ENCODE measurements around the gene LYSMD1.

LYSMD1 gene

GRCh38 chr1:151135433-151136385 is 30.0 kb downstream of the LYSMD1 start:
- Mint-ChIP-seq H3K4me1 (ENCODE audit: low read depth) (peaks cover 12% of the 10 kb centered on the region), H3K27me3 (no peaks in the 10 kb centered on the region), H3K36me3 (ENCODE audit: low read depth) (no peaks in the 10 kb centered on the region), H3K27ac (no peak overlapping the region), H3K4me3 (no peak overlapping the region), H3K9me3 (no peaks in the 10 kb centered on the region)

- no peaks in the 10 kb centered on the region for H3K9me3 Mint-ChIP-seq
- H3K27ac Mint-ChIP-seq, result no peak overlapping the region
- no peaks in the 10 kb centered on the region for H3K27me3 Mint-ChIP-seq
- no peaks in the 10 kb centered on the region for H3K36me3 Mint-ChIP-seq (ENCODE audit: low read depth)
- no peak overlapping the region for H3K4me3 Mint-ChIP-seq
- peaks cover 15% of the 10 kb centered on the region for H3K4me1 Mint-ChIP-seq (ENCODE audit: low read depth)
These were observed 30.7 kb downstream of the LYSMD1 start for GRCh38 chr1:151134991-151135390.

GRCh38 chr1:151134396-151134795 is 31.3 kb downstream of the LYSMD1 start:
- no peak overlapping the region for H3K27ac Mint-ChIP-seq
- H3K4me1 Mint-ChIP-seq (ENCODE audit: low read depth), result peaks cover 15% of the 10 kb centered on the region
- H3K4me3 Mint-ChIP-seq, result no peak overlapping the region
- no peaks in the 10 kb centered on the region for H3K9me3 Mint-ChIP-seq
- no peaks in the 10 kb centered on the region for H3K36me3 Mint-ChIP-seq (ENCODE audit: low read depth)
- H3K27me3 Mint-ChIP-seq, result no peaks in the 10 kb centered on the region

DNA sequence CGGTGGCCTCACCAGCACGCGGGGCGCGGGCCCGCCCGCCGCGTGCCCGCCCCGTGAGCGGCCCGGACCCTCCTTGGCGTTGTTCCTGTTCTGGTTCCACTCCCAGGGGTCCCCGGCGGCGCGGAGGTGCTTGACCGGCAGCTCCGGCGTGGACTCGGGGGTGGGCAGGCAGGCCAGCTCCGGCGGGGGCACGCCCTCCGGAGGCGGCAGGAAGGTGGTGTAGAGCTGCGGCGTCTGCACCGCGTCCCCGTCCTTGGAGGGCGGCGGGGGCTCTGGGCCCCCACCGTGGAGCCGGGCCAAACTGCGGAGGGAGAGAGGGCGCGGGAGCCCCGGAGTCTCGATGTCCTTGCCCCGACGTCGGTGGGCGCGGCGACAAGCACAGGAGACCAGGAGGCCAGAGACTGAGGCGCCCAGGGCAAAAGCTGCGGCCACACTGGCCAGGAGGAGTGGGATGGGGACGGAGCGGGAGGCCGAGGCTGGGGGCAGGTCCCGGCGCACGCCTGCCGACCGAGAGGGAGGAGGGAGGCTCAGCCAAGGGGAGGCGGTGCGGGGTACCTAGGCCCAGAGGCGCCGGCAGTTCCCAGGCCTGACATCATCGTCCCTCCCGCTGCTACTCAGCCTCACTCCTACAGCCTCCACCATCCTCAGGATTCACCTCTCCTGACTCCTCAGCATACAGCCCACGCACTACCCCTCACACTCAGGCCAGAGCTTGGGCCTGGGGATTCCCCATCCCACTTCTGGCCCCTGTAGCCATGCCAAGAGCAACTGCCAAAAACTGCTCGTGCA is 32.5 kb downstream of the LYSMD1 start:
- H3K9me3 Mint-ChIP-seq, result no peaks in the 10 kb centered on the region
- no peaks in the 10 kb centered on the region for H3K36me3 Mint-ChIP-seq (ENCODE audit: low read depth)
- no peak overlapping the region for H3K4me3 Mint-ChIP-seq
- no peaks in the 10 kb centered on the region for H3K27me3 Mint-ChIP-seq
- peaks cover 15% of the 10 kb centered on the region for H3K4me1 Mint-ChIP-seq (ENCODE audit: low read depth)
- peak overlapping the region; percentile 68 for H3K27ac Mint-ChIP-seq

- Mint-ChIP-seq H3K4me1 (ENCODE audit: low read depth) (peaks cover 15% of the 10 kb centered on the region), H3K9me3 (no peaks in the 10 kb centered on the region), H3K27me3 (no peaks in the 10 kb centered on the region), H3K27ac (no peak overlapping the region), H3K36me3 (ENCODE audit: low read depth) (no peaks in the 10 kb centered on the region), H3K4me3 (no peak overlapping the region)
These were observed 33.2 kb downstream of the LYSMD1 start for GRCh38 chr1:151132335-151133017.

DNA sequence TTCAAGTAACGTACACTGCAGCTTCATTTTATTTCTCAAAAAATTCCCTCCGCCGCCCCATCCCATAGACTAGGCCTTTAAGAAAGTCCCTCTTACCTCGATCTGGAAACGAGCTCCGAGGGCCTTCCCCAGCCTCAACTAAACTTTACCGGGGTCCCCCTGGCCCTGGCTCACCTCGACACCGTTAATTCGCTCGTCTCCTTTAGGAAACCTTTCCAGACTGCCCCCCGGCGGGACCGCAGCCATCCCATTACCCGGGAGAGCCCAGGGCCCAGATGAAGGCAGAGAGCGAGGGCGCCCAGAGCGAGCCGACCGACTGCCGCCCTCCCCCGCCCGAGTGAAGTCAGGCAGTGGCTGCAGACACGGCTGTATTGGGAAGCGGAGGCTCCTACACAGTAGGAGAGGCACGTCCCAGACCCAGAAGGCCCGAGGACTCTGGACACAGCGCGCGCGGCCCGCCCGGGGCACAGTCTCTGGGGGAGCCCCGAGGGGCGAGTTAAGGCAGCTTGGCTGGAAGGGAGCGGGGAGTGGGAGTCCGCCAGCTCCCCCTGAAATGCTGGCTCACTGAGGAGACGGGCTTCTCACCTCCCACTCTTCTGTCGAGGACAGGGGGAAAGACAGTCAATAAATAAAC is 33.9 kb downstream of the LYSMD1 start:
- no peaks in the 10 kb centered on the region for H3K9me3 Mint-ChIP-seq
- no peaks in the 10 kb centered on the region for H3K27me3 Mint-ChIP-seq
- peak overlapping the region; percentile 78 for H3K4me3 Mint-ChIP-seq
- H3K4me1 Mint-ChIP-seq (ENCODE audit: low read depth), result peaks cover 15% of the 10 kb centered on the region
- peak overlapping the region; percentile 91 for H3K27ac Mint-ChIP-seq
- no peaks in the 10 kb centered on the region for H3K36me3 Mint-ChIP-seq (ENCODE audit: low read depth)

- Mint-ChIP-seq H3K36me3 (ENCODE audit: low read depth) (no peaks in the 10 kb centered on the region), H3K27me3 (no peaks in the 10 kb centered on the region), H3K4me3 (peak overlapping the region; percentile 78), H3K4me1 (ENCODE audit: low read depth) (peaks cover 15% of the 10 kb centered on the region), H3K9me3 (no peaks in the 10 kb centered on the region), H3K27ac (peak overlapping the region; percentile 91)
These were observed 34.6 kb downstream of the LYSMD1 start for GRCh38 chr1:151130987-151131586.

DNA sequence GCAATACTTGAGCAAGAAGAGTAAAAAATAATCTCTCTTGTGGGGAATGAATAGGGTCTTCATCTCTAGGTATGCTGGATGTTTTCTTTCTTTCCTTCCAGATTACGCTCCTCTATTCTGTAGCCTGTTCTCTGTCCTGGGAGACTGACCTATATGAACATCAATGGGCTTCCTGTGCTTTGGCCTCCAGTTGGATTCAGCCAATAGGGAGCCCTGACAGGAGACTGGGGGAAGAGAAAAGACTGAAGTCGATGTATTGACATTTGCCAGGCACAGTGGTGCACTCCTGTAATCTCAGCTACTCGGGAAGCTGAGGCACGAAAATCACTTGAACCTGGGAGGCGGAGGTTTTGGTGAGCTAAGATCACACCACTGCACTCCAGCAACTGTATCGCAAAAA is 36.9 kb downstream of the LYSMD1 start:
- Mint-ChIP-seq H3K27me3 (no peaks in the 10 kb centered on the region), H3K9me3 (no peaks in the 10 kb centered on the region), H3K27ac (no peak overlapping the region), H3K4me1 (ENCODE audit: low read depth) (peaks cover 15% of the 10 kb centered on the region), H3K36me3 (ENCODE audit: low read depth) (peaks cover 4% of the 10 kb centered on the region), H3K4me3 (no peak overlapping the region)

DNA sequence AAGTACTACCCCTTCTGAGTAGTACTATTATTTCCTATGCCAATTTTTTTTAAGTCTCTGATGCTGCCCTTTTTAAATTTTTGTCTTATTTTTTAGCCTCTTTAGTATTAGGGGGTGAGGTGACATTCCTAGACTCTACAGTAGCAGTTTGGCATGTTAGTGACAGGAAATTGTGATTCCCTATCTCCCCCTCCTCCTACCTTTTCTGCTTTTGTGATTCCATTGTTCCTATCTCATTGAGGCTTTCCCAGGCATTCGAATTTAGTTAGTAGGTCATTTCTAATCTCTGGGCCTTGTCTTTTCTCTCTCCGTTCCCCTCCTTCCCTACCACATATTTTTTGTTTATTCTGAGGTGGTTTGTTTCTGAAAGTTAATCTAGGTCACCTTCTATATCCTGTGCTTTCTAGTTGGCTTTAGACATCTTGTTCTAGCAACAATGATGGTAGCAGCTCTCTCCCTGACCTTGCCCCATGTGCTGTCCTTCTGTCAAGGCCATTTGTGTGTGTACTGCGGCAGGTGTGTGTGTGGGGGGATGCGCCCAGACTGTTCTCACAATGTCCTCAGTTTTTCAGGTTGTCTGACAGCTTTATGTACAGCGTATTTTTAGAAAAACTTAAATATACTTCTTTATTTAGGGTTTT is 40.8 kb downstream of the LYSMD1 start:
- H3K9me3 Mint-ChIP-seq, result no peaks in the 10 kb centered on the region
- H3K4me3 Mint-ChIP-seq, result no peak overlapping the region
- H3K27me3 Mint-ChIP-seq, result no peaks in the 10 kb centered on the region
- no peak overlapping the region for H3K27ac Mint-ChIP-seq
- H3K36me3 Mint-ChIP-seq (ENCODE audit: low read depth), result peaks cover 4% of the 10 kb centered on the region
- no peaks in the 10 kb centered on the region for H3K4me1 Mint-ChIP-seq (ENCODE audit: low read depth)

DNA sequence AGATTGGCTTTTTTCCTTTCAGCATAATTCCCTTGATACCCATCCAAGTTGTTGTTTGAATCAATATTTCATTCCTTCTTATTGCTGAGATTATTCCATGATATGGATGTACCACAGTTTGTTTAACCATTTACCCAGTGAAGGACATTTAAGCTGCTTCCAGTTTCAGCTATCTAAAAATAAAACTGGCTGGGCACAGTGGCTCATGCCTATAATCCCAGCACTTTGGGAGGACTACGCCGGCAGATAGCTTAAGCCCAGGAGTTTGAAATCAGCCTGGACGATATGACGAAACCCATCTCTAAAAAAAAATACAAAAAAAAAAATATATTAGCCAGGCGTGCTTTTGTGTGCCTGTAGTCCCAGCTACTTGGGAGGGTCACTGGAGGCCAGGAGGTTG is 51.8 kb downstream of the LYSMD1 start:
- Mint-ChIP-seq H3K36me3 (ENCODE audit: low read depth) (peaks cover 13% of the 10 kb centered on the region), H3K27ac (no peak overlapping the region), H3K9me3 (no peaks in the 10 kb centered on the region), H3K4me3 (no peak overlapping the region), H3K27me3 (no peaks in the 10 kb centered on the region), H3K4me1 (ENCODE audit: low read depth) (no peaks in the 10 kb centered on the region)

Data from stimulated activated naive CD8-positive, alpha-beta T cell treated with anti-CD3 and anti-CD28 coated beads, Interleukin-15, Interleukin-2, amounts not matched to agents 100 ng/mL and 50 ng/mL, for 24 hours (primary cell).